SW 1271 (cell line): ENCODE results near the gene FSTL5.

Source experiments
- DNase-seq, 2 experiments: peaks; one replicate each; lab custom pipeline; 2025; lab: John Stamatoyannopoulos, UW

The FSTL5 gene

GRCh38 chr4:161454860-161455259 lies 708.9 kb downstream of the FSTL5 start:
- DNase-seq = no peak

GRCh38 chr4:161448550-161449180 lies 715.1 kb downstream of the FSTL5 start:
- no peak for DNase-seq

GRCh38 chr4:161444626-161445025 lies 719.2 kb downstream of the FSTL5 start:
- DNase-seq = no peak

- DNase-seq = no peak
Measured at GRCh38 chr4:161442921-161443320, 720.9 kb downstream of the FSTL5 start.

- no peak for DNase-seq
Measured at GRCh38 chr4:161438096-161438495, 725.7 kb downstream of the FSTL5 start.

- no peak for DNase-seq
Measured at GRCh38 chr4:161428180-161428965, 735.4 kb downstream of the FSTL5 start.

GRCh38 chr4:161419822-161420221 lies 744.0 kb downstream of the FSTL5 start:
- no peak for DNase-seq

- no peak for DNase-seq
Measured at GRCh38 chr4:161411901-161412300, 751.9 kb downstream of the FSTL5 start.

- no peak for DNase-seq
Measured at GRCh38 chr4:161404346-161405110, 759.3 kb downstream of the FSTL5 start.

- DNase-seq = no peak
Measured at GRCh38 chr4:161403781-161404180, 760.0 kb downstream of the FSTL5 start.

- DNase-seq = no peak
Measured at GRCh38 chr4:161393602-161394001, 770.2 kb downstream of the FSTL5 start.

GRCh38 chr4:161382655-161383054 lies 781.1 kb downstream of the FSTL5 start:
- no peak for DNase-seq

GRCh38 chr4:161376275-161376674 lies 787.5 kb downstream of the FSTL5 start:
- DNase-seq = no peak

GRCh38 chr4:161364681-161365080 lies 799.1 kb downstream of the FSTL5 start:
- no peak for DNase-seq

- no peak for DNase-seq
Measured at GRCh38 chr4:161360982-161361381, 802.8 kb downstream of the FSTL5 start.

GRCh38 chr4:161359491-161359890 lies 804.3 kb downstream of the FSTL5 start:
- DNase-seq = no peak

- no peak for DNase-seq
Measured at GRCh38 chr4:161356351-161356750, 807.4 kb downstream of the FSTL5 start.

- no peak for DNase-seq
Measured at GRCh38 chr4:161350946-161351345, 812.9 kb downstream of the FSTL5 start.

GRCh38 chr4:161345741-161346140 lies 818.1 kb downstream of the FSTL5 start:
- no peak for DNase-seq

- DNase-seq = no peak
Measured at GRCh38 chr4:161343569-161343950, 820.2 kb downstream of the FSTL5 start.

- no peak for DNase-seq
Measured at GRCh38 chr4:161342881-161343568, 820.8 kb downstream of the FSTL5 start.

- DNase-seq = no peak
Measured at GRCh38 chr4:161336621-161337020, 827.2 kb downstream of the FSTL5 start.
